ENCODE results near the gene CAMTA1.

DNA sequence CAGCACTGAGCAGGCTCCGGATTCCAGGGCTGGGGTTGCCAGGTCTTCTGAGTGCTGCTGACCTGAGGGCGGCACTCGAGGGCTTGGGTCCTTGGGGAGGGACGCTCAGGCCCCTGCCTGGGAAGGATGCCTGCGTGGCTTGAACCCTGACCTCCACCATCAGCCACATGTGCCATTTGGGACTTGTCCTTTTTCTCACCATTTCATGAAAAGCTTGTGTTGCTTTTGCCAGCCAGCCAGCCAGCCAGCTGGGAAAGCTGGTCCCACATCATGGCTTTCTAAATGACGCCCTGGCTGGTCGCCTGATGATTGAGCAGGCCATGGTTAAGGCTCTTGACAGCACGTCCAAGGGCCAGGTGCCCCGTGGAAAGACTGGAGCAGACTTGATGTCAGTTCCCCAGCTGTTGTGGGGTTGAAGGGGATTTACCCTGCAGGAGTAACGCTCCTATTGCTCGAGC is 168.7 kb downstream of the CAMTA1 start:
- TF ChIP-seq, protein P1, sequence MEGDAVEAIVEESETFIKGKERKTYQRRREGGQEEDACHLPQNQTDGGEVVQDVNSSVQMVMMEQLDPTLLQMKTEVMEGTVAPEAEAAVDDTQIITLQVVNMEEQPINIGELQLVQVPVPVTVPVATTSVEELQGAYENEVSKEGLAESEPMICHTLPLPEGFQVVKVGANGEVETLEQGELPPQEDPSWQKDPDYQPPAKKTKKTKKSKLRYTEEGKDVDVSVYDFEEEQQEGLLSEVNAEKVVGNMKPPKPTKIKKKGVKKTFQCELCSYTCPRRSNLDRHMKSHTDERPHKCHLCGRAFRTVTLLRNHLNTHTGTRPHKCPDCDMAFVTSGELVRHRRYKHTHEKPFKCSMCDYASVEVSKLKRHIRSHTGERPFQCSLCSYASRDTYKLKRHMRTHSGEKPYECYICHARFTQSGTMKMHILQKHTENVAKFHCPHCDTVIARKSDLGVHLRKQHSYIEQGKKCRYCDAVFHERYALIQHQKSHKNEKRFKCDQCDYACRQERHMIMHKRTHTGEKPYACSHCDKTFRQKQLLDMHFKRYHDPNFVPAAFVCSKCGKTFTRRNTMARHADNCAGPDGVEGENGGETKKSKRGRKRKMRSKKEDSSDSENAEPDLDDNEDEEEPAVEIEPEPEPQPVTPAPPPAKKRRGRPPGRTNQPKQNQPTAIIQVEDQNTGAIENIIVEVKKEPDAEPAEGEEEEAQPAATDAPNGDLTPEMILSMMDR (IDR thresholded peaks at IDR 0.05) = no peak
- TF ChIP-seq POLR2A (IDR thresholded peaks at IDR 0.05) (no peak), POLR2AphosphoS5 (IDR thresholded peaks at IDR 0.05; ENCODE audit: insufficient read depth in 1 of 2, low read depth in 1 of 2) (no peak)
